Prostate gland (tissue), 2 donors: Measurements from ENCODE around the gene SCAMP3. TPM values are rescaled to one million over a fixed set of nuclear protein-coding genes. Genes with fewer than 3 reads are reported as not detected.

Experiments used
- DNase-seq: peaks from one replicate; pipeline ENCODE4 v3.0.0-alpha.2; 2019; ENCODE audit warnings: low spot score
- H3K27ac ChIP-seq, 2 donors: fragments of 200-600 bp; sonication (generic); 2 replicates each; pipeline ENCODE4 v1.5.1; 2017 to 2019
- H3K27me3 ChIP-seq: fragments of 200-600 bp; sonication (generic); replicated peaks from 2 replicates; pipeline ENCODE4 v1.5.1; 2019; ENCODE audit not compliant: insufficient read depth
- H3K36me3 ChIP-seq, 2 donors: fragments of 200-600 bp; sonication (generic); 1 replicate in 1 of 2; 2 replicates in 1 of 2; pipeline versions ENCODE4 v1.5.1 to v1.8.1; 2017 to 2019
- H3K4me1 ChIP-seq: fragments of 200-600 bp; sonication (generic); replicated peaks from 2 replicates; pipeline ENCODE4 v1.5.1; 2019
- H3K4me3 ChIP-seq, 2 donors: fragments of 200-600 bp; sonication (generic); 2 replicates each; pipeline ENCODE4 v1.5.1; 2017 to 2019
- H3K9me3 ChIP-seq: fragments of 200-600 bp; sonication (generic); 2 replicates; pipeline ENCODE4 v1.5.1; 2017
- POLR2A ChIP-seq: fragments of 450-650 bp; IDR thresholded peaks from one replicate; pipeline ENCODE4 v1.6.1; 2016; ENCODE audit warnings: antibody characterized with exemption, mild to moderate bottlenecking
- POLR2AphosphoS5 ChIP-seq: sonication (generic); formaldehyde crosslinking; IDR thresholded peaks from one replicate; pipeline ENCODE4 v1.6.1; 2017; ENCODE audit warnings: antibody characterized with exemption
- WGBS: methylation state at CpG from one replicate; pipeline ENCODE4 v1.1.5; 2018; 5-methylcytosine and 5-hydroxymethylcytosine counted together
- intact Hi-C: fragments of 100-400 bp; cut with DNase I; formaldehyde crosslinking; loops from one replicate; pipeline ENCODE4 v1.14.2; 2022
- total RNA-seq, 2 donors: library from RNA; depleted of rRNA; stranded (reverse); fragments of >200 nt; gene quantifications; one replicate each; pipeline ENCODE4 v1.1.0, GENCODE V29; 2016
- TF ChIP-seq, protein P1 (sequence below), 4 experiments: fragments of 200-600 bp in 2 of 4; fragments of 450-650 bp in 2 of 4; sonication (generic) in 2 of 4; IDR thresholded peaks; 1 replicate in 3 of 4; 2 replicates in 1 of 4; pipeline ENCODE4 v1.5.1; 2016 to 2019; ENCODE audit warnings: antibody characterized with exemption in 4 of 4, mild to moderate bottlenecking in 2 of 4, moderate library complexity in 2 of 4

The SCAMP3 gene
- total RNA-seq, 2 donors from 2014 or later, result 84.1 to 97.8 TPM

DNA sequence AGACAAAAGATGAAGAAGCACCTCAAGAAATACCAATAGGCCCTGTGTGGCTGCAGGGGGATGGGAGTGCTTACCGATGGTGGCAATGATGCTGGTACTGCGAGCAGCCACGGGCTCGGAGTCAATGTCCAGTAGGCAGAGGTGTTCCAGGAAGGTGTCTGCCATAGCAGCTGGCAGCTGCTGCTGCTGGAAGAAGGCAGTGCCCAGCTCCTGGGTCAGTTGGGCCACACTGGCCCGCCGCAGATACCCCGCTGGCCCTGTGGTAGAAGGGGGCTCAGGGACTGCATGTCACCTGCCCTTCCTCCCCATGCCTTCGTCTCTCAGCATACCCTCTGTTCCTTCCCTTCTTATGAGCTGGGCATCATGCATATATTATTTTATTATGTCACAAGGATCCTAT, 37.9 kb upstream of the SCAMP3 start:
- H3K4me1 ChIP-seq, result no peaks in the 10 kb centered on the region
- peaks cover 5% of the 10 kb centered on the region for H3K27me3 ChIP-seq
- no peak overlapping the region for H3K4me3 ChIP-seq
- no peak overlapping the region for H3K27ac ChIP-seq
- no peaks in the 10 kb centered on the region for H3K9me3 ChIP-seq
- TF ChIP-seq POLR2AphosphoS5 (no peak), POLR2A (no peak)
- TF ChIP-seq, protein P1, sequence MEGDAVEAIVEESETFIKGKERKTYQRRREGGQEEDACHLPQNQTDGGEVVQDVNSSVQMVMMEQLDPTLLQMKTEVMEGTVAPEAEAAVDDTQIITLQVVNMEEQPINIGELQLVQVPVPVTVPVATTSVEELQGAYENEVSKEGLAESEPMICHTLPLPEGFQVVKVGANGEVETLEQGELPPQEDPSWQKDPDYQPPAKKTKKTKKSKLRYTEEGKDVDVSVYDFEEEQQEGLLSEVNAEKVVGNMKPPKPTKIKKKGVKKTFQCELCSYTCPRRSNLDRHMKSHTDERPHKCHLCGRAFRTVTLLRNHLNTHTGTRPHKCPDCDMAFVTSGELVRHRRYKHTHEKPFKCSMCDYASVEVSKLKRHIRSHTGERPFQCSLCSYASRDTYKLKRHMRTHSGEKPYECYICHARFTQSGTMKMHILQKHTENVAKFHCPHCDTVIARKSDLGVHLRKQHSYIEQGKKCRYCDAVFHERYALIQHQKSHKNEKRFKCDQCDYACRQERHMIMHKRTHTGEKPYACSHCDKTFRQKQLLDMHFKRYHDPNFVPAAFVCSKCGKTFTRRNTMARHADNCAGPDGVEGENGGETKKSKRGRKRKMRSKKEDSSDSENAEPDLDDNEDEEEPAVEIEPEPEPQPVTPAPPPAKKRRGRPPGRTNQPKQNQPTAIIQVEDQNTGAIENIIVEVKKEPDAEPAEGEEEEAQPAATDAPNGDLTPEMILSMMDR (IDR thresholded peaks at IDR 0.05), result no peak
- intact Hi-C loops, result no loop called here
- DNase-seq, result no peak
- H3K36me3 ChIP-seq, result no peaks in the 10 kb centered on the region
- 92% methylated on average over 6 of the region's 8 CpGs for WGBS

GRCh38 chr1:155297384-155297783, 35.2 kb upstream of the SCAMP3 start:
- Histone ChIP-seq H3K27ac (no peak overlapping the region), H3K9me3 (no peaks in the 10 kb centered on the region), H3K27me3 (peaks cover 5% of the 10 kb centered on the region), H3K4me1 (no peaks in the 10 kb centered on the region), H3K36me3 (no peaks in the 10 kb centered on the region), H3K4me3 (no peak overlapping the region)
- TF ChIP-seq, protein P1 (IDR thresholded peaks at IDR 0.05), result no peak
- TF ChIP-seq POLR2AphosphoS5 (no peak), POLR2A (no peak)
- no peak for DNase-seq
- 72% methylated on average over 7 of the region's 7 CpGs for WGBS
- intact Hi-C loops, result no loop called here

DNA sequence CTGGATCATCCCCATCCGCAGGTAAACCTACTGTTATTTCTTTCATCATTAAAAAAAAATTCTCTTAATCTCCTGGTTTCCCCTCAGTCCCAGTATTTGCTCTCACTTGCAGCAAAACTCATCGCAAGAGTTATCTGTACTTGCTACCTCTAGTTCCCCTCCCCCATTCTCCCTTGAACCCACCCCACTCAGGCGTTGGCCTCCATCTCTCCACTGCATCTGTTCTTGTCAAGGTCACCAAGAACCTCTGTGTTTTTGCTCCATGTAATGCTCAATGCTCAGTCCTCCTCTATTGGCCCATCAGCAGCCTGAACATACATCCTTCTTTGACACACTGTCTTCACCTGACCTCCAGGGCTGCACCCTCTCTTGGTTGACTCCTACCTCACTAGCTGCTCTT, 34.5 kb upstream of the SCAMP3 start:
- H3K27ac ChIP-seq, result no peak overlapping the region
- H3K36me3 ChIP-seq, result no peaks in the 10 kb centered on the region
- no peaks in the 10 kb centered on the region for H3K9me3 ChIP-seq
- H3K27me3 ChIP-seq, result peaks cover 5% of the 10 kb centered on the region
- intact Hi-C loops, result no loop called here
- H3K4me1 ChIP-seq, result no peaks in the 10 kb centered on the region
- no peak for DNase-seq
- WGBS, result 90% methylated on average over 3 of the region's 3 CpGs
- TF ChIP-seq, protein P1 (IDR thresholded peaks at IDR 0.05), result no peak
- TF ChIP-seq POLR2AphosphoS5, result no peak
- TF ChIP-seq POLR2A, result no peak
- no peak overlapping the region for H3K4me3 ChIP-seq

- DNase-seq, result no peak
- Histone ChIP-seq H3K4me3 (no peak overlapping the region), H3K9me3 (no peaks in the 10 kb centered on the region), H3K4me1 (no peaks in the 10 kb centered on the region), H3K36me3 (no peaks in the 10 kb centered on the region), H3K27ac (no peak overlapping the region), H3K27me3 (peaks cover 5% of the 10 kb centered on the region)
- 77% methylated on average over 7 of the region's 7 CpGs for WGBS
- intact Hi-C loops, result no loop called here
- TF ChIP-seq POLR2AphosphoS5 (no peak), POLR2A (no peak)
- TF ChIP-seq, protein P1 (IDR thresholded peaks at IDR 0.05), result no peak
These were observed 33.7 kb upstream of the SCAMP3 start for GRCh38 chr1:155295942-155296267.

- Histone ChIP-seq H3K4me1 (no peaks in the 10 kb centered on the region), H3K4me3 (no peak overlapping the region)
These were observed 33.2 kb upstream of the SCAMP3 start for GRCh38 chr1:155295183-155295941.

More at GRCh38 chr1:155295183-155295941, 33.2 kb upstream of the SCAMP3 start:
- no peak for DNase-seq
- intact Hi-C loops, result no loop called here
- Histone ChIP-seq H3K9me3 (no peaks in the 10 kb centered on the region), H3K27me3 (peaks cover 5% of the 10 kb centered on the region), H3K36me3 (no peaks in the 10 kb centered on the region), H3K27ac (no peak overlapping the region)
- TF ChIP-seq POLR2AphosphoS5 (no peak), POLR2A (no peak)
- TF ChIP-seq, protein P1 (IDR thresholded peaks at IDR 0.05), result no peak
- 12% methylated on average over 33 of the region's 47 CpGs for WGBS
